Endometrial microvascular endothelial cells (primary cell): ENCODE results near the gene MPO. TPM values are rescaled to one million over a fixed set of nuclear protein-coding genes. Genes with fewer than 3 reads are reported as not detected.

Source experiments
- total RNA-seq: library from RNA; depleted of rRNA; stranded (reverse); fragments of >200 nt; gene quantifications from one replicate; pipeline ENCODE4 v1.2.3, GENCODE V29; 2015; ENCODE audit errors: inconsistent ontology term

MPO gene
- total RNA-seq, 1 donor from 2014 or later, result not detected

Other genes with a start within 250 kb of the MPO start
- gene DYNLL2, start 197.5 kb downstream of the MPO start, total RNA-seq, result 10.9 TPM
- gene OR4D1, start 132.6 kb downstream of the MPO start, total RNA-seq, result not detected
- gene OR4D2, start 114.0 kb downstream of the MPO start, total RNA-seq, result not detected
- not detected for gene EPX, start 88.2 kb downstream of the MPO start, total RNA-seq
- 15.9 TPM for gene MKS1, start 61.7 kb downstream of the MPO start, total RNA-seq
- not detected for gene LPO, start 42.4 kb downstream of the MPO start, total RNA-seq
- not detected for gene TSPOAP1, start 47.9 kb upstream of the MPO start, total RNA-seq
- gene SUPT4H1, start 71.3 kb upstream of the MPO start, total RNA-seq, result 54.6 TPM
- not detected for gene RNF43, start 136.6 kb upstream of the MPO start, total RNA-seq
- gene HSF5, start 207.5 kb upstream of the MPO start, total RNA-seq, result not detected
- gene MTMR4, start 233.7 kb upstream of the MPO start, total RNA-seq, result 36.2 TPM